SU-DHL-6 (cell line): ENCODE data around the gene OTOA.
"Not testable (repeated sequence)": the region's sequence is repeated elsewhere in the genome, so short reads cannot be mapped to it uniquely, and the experiment has no call there.

Experiments used
- CTCF ChIP-seq: fragments of 200-600 bp; sonication (generic); IDR thresholded peaks from one replicate; pipeline ENCODE4 v1.5.1; 2017; ENCODE audit warnings: antibody characterized with exemption, mild to moderate bottlenecking, low read length, moderate library complexity; ENCODE audit not compliant: insufficient read depth, poor library complexity, severe bottlenecking
- EZH2phosphoT487 ChIP-seq: fragments of 200-600 bp; sonication (generic), shearing (Covaris generic); conservative IDR thresholded peaks from 2 replicates; pipeline ENCODE4 v1.6.1; 2018; ENCODE audit warnings: mild to moderate bottlenecking, antibody characterized with exemption, low read length, moderate library complexity, mixed read lengths

GRCh38 chr16:21649826-21650406, 13.9 kb upstream of the OTOA start:
- not testable (repeated sequence) for TF ChIP-seq CTCF, EZH2phosphoT487
